ENCODE data around the gene PFDN2.
A peak's percentile ranks its signal among the peaks of the same experiment; 100 is the strongest.
"Not testable (repeated sequence)": the region's sequence is repeated elsewhere in the genome, so short reads cannot be mapped to it uniquely, and the experiment has no call there.

PFDN2 gene

GRCh38 chr1:161127649-161128048, 9.8 kb upstream of the PFDN2 start:
- no peak for TF ChIP-seq CTCF (IDR thresholded peaks at IDR 0.05; ENCODE audit: low read depth, low read length, missing control alignments)
- Histone ChIP-seq H3K27ac (no peak overlapping the region), H3K4me3 (ENCODE audit: low read depth, low read length) (no peak overlapping the region), H3K27me3 (replicated peaks) (no peaks in the 10 kb centered on the region), H3K36me3 (replicated peaks) (peaks cover 37% of the 10 kb centered on the region)
- DNase-seq: no peak
- in situ Hi-C loops (cut with HindIII; ENCODE audit: low pct_ligation_motif_present, low sequenced_read_pairs): loop anchor here (25.0 kb wide), 1 partner anchor 90 kb away; the partner anchor contains the start of genes TSTD1 and USF1

- Histone ChIP-seq H3K36me3 (replicated peaks) (peaks cover 58% of the 10 kb centered on the region), H3K27ac (no peak overlapping the region), H3K4me3 (ENCODE audit: low read depth, low read length) (no peak overlapping the region), H3K27me3 (replicated peaks) (no peaks in the 10 kb centered on the region)
- no peak for DNase-seq
- TF ChIP-seq CTCF (IDR thresholded peaks at IDR 0.05; ENCODE audit: low read depth, low read length, missing control alignments): no peak
- in situ Hi-C loops (cut with HindIII; ENCODE audit: low pct_ligation_motif_present, low sequenced_read_pairs): no loop called here
Observed at GRCh38 chr1:161122967-161123366, 5.1 kb upstream of the PFDN2 start.

- no peak overlapping the region for H3K27ac ChIP-seq
- in situ Hi-C loops (cut with HindIII; ENCODE audit: low pct_ligation_motif_present, low sequenced_read_pairs): no loop called here
- peaks cover 54% of the 10 kb centered on the region for H3K36me3 ChIP-seq (replicated peaks)
Observed at GRCh38 chr1:161121834-161122233, 4.0 kb upstream of the PFDN2 start.

GRCh38 chr1:161121042-161121650, 3.3 kb upstream of the PFDN2 start:
- no peak overlapping the region for H3K4me3 ChIP-seq (ENCODE audit: low read depth, low read length)
- no peaks in the 10 kb centered on the region for H3K27me3 ChIP-seq (replicated peaks)
- peaks cover 49% of the 10 kb centered on the region for H3K36me3 ChIP-seq (replicated peaks)
- H3K27ac ChIP-seq: no peak overlapping the region
- no peak for DNase-seq
- no peak for TF ChIP-seq CTCF (IDR thresholded peaks at IDR 0.05; ENCODE audit: low read depth, low read length, missing control alignments)
- in situ Hi-C loops (cut with HindIII; ENCODE audit: low pct_ligation_motif_present, low sequenced_read_pairs): no loop called here

More at GRCh38 chr1:161121834-161122233, 4.0 kb upstream of the PFDN2 start:
- no peak for TF ChIP-seq CTCF (IDR thresholded peaks at IDR 0.05; ENCODE audit: low read depth, low read length, missing control alignments)
- no peak for DNase-seq
- H3K27me3 ChIP-seq (replicated peaks): no peaks in the 10 kb centered on the region
- H3K4me3 ChIP-seq (ENCODE audit: low read depth, low read length): no peak overlapping the region

GRCh38 chr1:161119092-161119903, 1.5 kb upstream of the PFDN2 start:
- TF ChIP-seq CTCF (IDR thresholded peaks at IDR 0.05; ENCODE audit: low read depth, low read length, missing control alignments): peak; percentile 62
- in situ Hi-C loops (cut with HindIII; ENCODE audit: low pct_ligation_motif_present, low sequenced_read_pairs): no loop called here
- H3K27ac ChIP-seq: no peak overlapping the region
- H3K36me3 ChIP-seq (replicated peaks): peaks cover 43% of the 10 kb centered on the region
- no peaks in the 10 kb centered on the region for H3K27me3 ChIP-seq (replicated peaks)
- peak; percentile 79 for DNase-seq
- H3K4me3 ChIP-seq (ENCODE audit: low read depth, low read length): peak overlapping the region; percentile 12

- peak overlapping the region; percentile 73 for H3K27ac ChIP-seq
- H3K4me3 ChIP-seq (ENCODE audit: low read depth, low read length); DNase-seq; in situ Hi-C loops (cut with HindIII; ENCODE audit: low pct_ligation_motif_present, low sequenced_read_pairs); H3K27me3 ChIP-seq (replicated peaks): not testable (repeated sequence)
- peaks cover 12% of the 10 kb centered on the region for H3K36me3 ChIP-seq (replicated peaks)
Observed at GRCh38 chr1:161115961-161116360, 1.9 kb downstream of the PFDN2 start.
